Neuronal stem cell (in vitro differentiated cells): ENCODE results near the gene BRD3.

Experiments used
- DNase-seq: peaks from one replicate; pipeline ENCODE4 v3.0.0-alpha.2; 2013; ENCODE audit warnings: low spot score
- H2AFZ ChIP-seq: one replicate; pipeline ENCODE4 v1.6.1; 2013; ENCODE audit warnings: mild to moderate bottlenecking, low read length, inconsistent platforms
- H2AK5ac ChIP-seq: 2 replicates; pipeline ENCODE4 v1.6.1; 2013; ENCODE audit warnings: low read depth, mild to moderate bottlenecking, inconsistent platforms, low read length, moderate library complexity, mixed read lengths
- H2BK120ac ChIP-seq: 2 replicates; pipeline ENCODE4 v1.6.1; 2013; ENCODE audit warnings: low read depth, mild to moderate bottlenecking, inconsistent platforms, low read length, moderate library complexity, mixed read lengths
- H2BK12ac ChIP-seq: one replicate; pipeline ENCODE4 v1.6.1; 2013; ENCODE audit warnings: low read length, inconsistent platforms
- H2BK15ac ChIP-seq: 2 replicates; pipeline ENCODE4 v1.6.1; 2013; ENCODE audit warnings: mild to moderate bottlenecking, low read length, inconsistent platforms, mixed read lengths
- H2BK5ac ChIP-seq: one replicate; pipeline ENCODE4 v1.6.1; 2013; ENCODE audit warnings: inconsistent platforms, mild to moderate bottlenecking, low read length, moderate library complexity
- H3K14ac ChIP-seq: one replicate; pipeline ENCODE4 v1.6.1; 2013; ENCODE audit warnings: low read length, inconsistent platforms
- H3K18ac ChIP-seq: 2 replicates; pipeline ENCODE4 v1.6.1; 2013; ENCODE audit warnings: low read length, inconsistent platforms
- H3K23ac ChIP-seq: 2 replicates; pipeline ENCODE4 v1.6.1; 2013; ENCODE audit warnings: low read depth, mild to moderate bottlenecking, mixed read lengths, low read length, inconsistent platforms; ENCODE audit not compliant: poor library complexity
- H3K27ac ChIP-seq: replicated peaks from 3 replicates; pipeline ENCODE4 v1.5.1; 2013; ENCODE audit warnings: low read length, inconsistent platforms
- H3K27me3 ChIP-seq, 3 experiments: 2 replicates each; pipeline ENCODE4 v1.6.1; 2013; ENCODE audit warnings: low read length in 3 of 3, mild to moderate bottlenecking in 2 of 3, inconsistent platforms in 1 of 3, low read depth in 1 of 3, mixed read lengths in 1 of 3, moderate library complexity in 1 of 3; ENCODE audit not compliant: control insufficient read depth in 3 of 3, insufficient read depth in 3 of 3
- H3K36me3 ChIP-seq, 2 donors: replicated peaks in 1 of 2; 2 replicates each; pipeline ENCODE4 v1.6.1; 2013; ENCODE audit warnings: low read length in 2 of 2; ENCODE audit not compliant: control insufficient read depth in 2 of 2, insufficient read depth in 2 of 2
- H3K4ac ChIP-seq: 2 replicates; pipeline ENCODE4 v1.6.1; 2013; ENCODE audit warnings: inconsistent platforms, mild to moderate bottlenecking, low read length, moderate library complexity
- H3K4me1 ChIP-seq, 2 donors: 1 replicate in 1 of 2; 2 replicates in 1 of 2; pipeline ENCODE4 v1.6.1; 2013; ENCODE audit warnings: low read length in 2 of 2, low read depth in 1 of 2; ENCODE audit not compliant: control insufficient read depth in 2 of 2, insufficient read depth in 1 of 2
- H3K4me2 ChIP-seq: one replicate; pipeline ENCODE4 v1.6.1; 2013; ENCODE audit warnings: mild to moderate bottlenecking, low read length, inconsistent platforms; ENCODE audit not compliant: insufficient read depth, poor library complexity, severe bottlenecking
- H3K4me3 ChIP-seq, 2 donors: 2 replicates each; pipeline ENCODE4 v1.5.1; 2013; ENCODE audit warnings: low read length in 2 of 2, mild to moderate bottlenecking in 2 of 2, inconsistent platforms in 1 of 2, moderate library complexity in 1 of 2
- H3K79me1 ChIP-seq: one replicate; pipeline ENCODE4 v1.6.1; 2013; ENCODE audit warnings: low read depth, mild to moderate bottlenecking, inconsistent platforms, low read length, moderate library complexity
- H3K9ac ChIP-seq: one replicate; pipeline ENCODE4 v1.6.1; 2013; ENCODE audit warnings: mild to moderate bottlenecking, low read depth, low read length, inconsistent platforms; ENCODE audit not compliant: poor library complexity
- H3K9me3 ChIP-seq, 2 donors: replicated peaks in 1 of 2; 2 replicates each; pipeline versions ENCODE3 to v1.6.1; 2013; ENCODE audit warnings: low read length in 2 of 2, mild to moderate bottlenecking in 2 of 2, inconsistent platforms in 1 of 2, low read depth in 1 of 2, mixed read lengths in 1 of 2, moderate library complexity in 1 of 2; ENCODE audit not compliant: control insufficient read depth in 2 of 2, insufficient read depth in 1 of 2
- H4K8ac ChIP-seq: one replicate; pipeline ENCODE4 v1.6.1; 2013; ENCODE audit warnings: low read depth, mild to moderate bottlenecking, inconsistent platforms, low read length, moderate library complexity
- H4K91ac ChIP-seq: one replicate; pipeline ENCODE4 v1.6.1; 2013; ENCODE audit warnings: low read length, low read depth, mild to moderate bottlenecking, inconsistent platforms; ENCODE audit not compliant: poor library complexity
- WGBS, 2 donors: extraction: QIAGEN DNeasy Blood & Tissue Kit; methylation state at CpG; one replicate each; pipeline ENCODE4 v1.1.7; 2013; ENCODE audit warnings: missing lambda C conversion rate in 2 of 2, mixed read lengths in 1 of 2; ENCODE audit not compliant: insufficient read length in 2 of 2, insufficient replicate concordance in 1 of 2; ENCODE audit errors: extremely low coverage in 2 of 2; 5-methylcytosine and 5-hydroxymethylcytosine counted together

BRD3 gene

DNA sequence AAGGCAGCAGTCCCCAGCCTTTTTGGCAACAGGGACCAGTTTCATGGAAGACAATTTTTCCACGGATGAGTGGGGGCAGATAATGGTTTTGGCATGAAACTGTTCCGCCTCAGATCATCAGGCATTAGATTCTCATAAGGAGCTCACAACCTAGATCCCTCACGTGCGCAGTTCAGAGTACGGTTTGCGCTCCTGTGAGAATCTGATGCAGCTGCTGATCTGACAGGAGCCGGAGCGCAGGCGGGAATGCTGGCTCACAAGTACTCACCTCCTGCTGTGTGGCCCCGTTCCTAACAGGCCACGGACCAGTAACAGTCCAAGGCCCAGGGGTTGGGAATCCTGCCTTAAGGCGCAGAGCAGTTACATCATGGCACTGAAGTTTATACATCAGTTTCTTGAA, 3.3 kb upstream of the BRD3 start:
- H2AFZ ChIP-seq, result no peak overlapping the region
- H3K27ac ChIP-seq, result no peak overlapping the region
- no peak overlapping the region for H3K4me3 ChIP-seq
- no peak overlapping the region for H3K18ac ChIP-seq
- no peak overlapping the region for H3K9ac ChIP-seq
- H2BK120ac ChIP-seq, result no peak overlapping the region
- no CpG with 5 or more reads among the region's 12 CpGs for WGBS, 2 donors
- no peak overlapping the region for H3K14ac ChIP-seq
- no peaks in the 10 kb centered on the region for H3K36me3 ChIP-seq
- H3K23ac ChIP-seq, result no peak overlapping the region
- peak overlapping the region; percentile 27 for H2BK15ac ChIP-seq
- peaks cover 6% of the 10 kb centered on the region in 2 donors for H3K9me3 ChIP-seq
- peak overlapping the region; percentile 89 for H2AK5ac ChIP-seq
- H3K27me3 ChIP-seq, result peaks cover 0 to 25% (median 14%) of the 10 kb centered on the region in 3 experiments
- no peak overlapping the region for H4K8ac ChIP-seq
- no peak overlapping the region for H2BK5ac ChIP-seq
- no peak overlapping the region for H3K4me2 ChIP-seq
- no peak overlapping the region for H3K4ac ChIP-seq
- H4K91ac ChIP-seq, result no peak overlapping the region
- peaks cover 0 to 2% of the 10 kb centered on the region in 2 donors for H3K4me1 ChIP-seq
- peaks cover 5% of the 10 kb centered on the region for H3K79me1 ChIP-seq
- DNase-seq, result no peak
- no peak overlapping the region for H2BK12ac ChIP-seq

DNA sequence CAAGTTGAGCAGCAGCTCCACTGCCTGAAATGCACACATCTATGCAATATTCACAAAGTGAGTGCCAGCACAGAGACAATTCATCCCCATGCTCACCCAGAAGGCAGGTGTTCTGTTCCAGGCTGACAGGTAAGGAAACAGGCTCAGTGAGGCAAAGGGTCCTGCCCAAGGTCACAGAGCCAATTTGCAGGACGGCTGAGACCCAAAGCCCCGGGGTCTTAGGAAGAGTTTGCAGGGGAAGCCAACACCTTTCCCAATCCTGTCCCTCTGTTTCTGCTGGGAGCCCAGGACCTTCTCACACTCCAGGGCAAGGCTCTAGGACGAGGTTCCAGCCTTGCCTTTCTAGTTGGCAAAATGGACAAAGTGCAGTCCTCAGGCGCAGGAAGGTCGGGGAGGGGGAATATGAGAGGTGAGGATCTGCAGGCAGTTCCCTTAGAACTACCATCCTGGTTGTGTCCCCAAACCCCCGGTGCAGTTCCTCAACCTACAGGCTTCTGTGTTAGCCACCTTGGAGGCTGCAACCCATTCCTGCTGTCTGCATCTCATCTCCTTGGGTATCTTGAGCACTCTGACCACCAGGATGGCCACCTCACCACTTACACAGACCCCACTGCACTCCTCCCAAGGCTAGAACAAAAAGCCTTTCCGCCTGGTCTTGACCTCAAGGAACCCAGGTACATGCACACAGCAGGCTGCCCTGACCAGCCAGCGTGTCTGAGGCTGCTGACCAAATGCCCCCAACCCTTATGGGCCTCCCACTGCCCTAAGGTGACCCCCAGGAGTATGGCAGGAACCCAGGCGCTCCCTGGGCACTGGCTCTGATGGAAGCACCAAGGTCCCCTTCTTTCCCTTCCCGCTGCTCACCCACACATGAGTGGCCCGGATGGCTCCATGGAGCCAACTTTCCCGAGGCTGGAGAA, 1.9 kb upstream of the BRD3 start:
- Histone ChIP-seq H2BK12ac (peak overlapping the region; percentile 12), H3K9ac (no peak overlapping the region), H3K4me2 (no peak overlapping the region), H3K79me1 (peaks cover 7% of the 10 kb centered on the region), H4K8ac (no peak overlapping the region), H3K4me3 (peak overlapping the region in 1 of 2 donors; percentile 8), H3K18ac (no peak overlapping the region), H3K36me3 (peaks cover 0 to 6% of the 10 kb centered on the region in 2 donors), H3K23ac (peak overlapping the region; percentile 61), H3K4me1 (peaks cover 3 to 7% of the 10 kb centered on the region in 2 donors), H2BK120ac (no peak overlapping the region), H2BK15ac (peak overlapping the region; percentile 35), H3K4ac (no peak overlapping the region), H3K9me3 (peaks cover 6% of the 10 kb centered on the region in 2 donors), H2AFZ (no peak overlapping the region), H3K14ac (peak overlapping the region; percentile 5), H2BK5ac (no peak overlapping the region), H4K91ac (no peak overlapping the region), H2AK5ac (peak overlapping the region; percentile 89), H3K27ac (no peak overlapping the region), H3K27me3 (peaks cover 0 to 25% (median 14%) of the 10 kb centered on the region in 3 experiments)
- WGBS, 2 donors, result no CpG with 5 or more reads among the region's 12 CpGs
- no peak for DNase-seq

DNA sequence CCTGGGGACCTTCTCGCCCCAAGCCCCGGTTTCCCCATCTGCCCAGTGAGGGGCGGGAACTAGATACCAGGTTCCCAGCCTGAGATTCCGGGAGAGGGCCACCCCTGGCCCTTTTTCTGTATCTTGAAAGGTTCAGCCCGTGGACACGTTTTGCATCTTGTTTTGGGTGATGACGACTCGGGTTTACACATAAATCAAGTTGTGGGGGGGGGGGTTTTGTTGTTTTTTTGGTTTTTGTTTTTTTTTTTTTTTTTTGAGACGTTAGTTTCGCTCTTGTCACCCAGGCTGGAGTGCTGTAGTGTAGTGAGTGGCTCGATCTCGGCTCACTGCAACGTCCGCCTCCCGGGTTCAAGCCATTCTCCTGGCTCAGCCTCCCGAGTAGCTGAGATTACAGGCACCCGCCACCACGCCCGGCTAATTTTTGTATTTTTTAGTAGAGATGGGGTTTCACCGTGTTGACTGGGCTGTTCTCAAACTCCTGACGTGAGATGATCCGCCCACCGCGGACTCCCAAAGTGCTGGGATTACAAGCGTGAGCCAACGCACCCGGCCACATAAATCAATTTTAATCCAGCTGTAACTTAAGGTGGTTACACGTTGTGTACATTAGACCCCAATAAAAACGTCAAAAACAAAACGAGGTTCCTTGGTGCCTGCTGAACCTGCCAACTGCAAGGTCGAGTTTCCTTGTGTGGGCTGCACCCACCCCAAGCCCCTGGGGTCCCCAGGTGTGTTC, 1.1 kb upstream of the BRD3 start:
- Histone ChIP-seq H2AK5ac (no peak overlapping the region), H3K4ac (no peak overlapping the region), H3K9ac (no peak overlapping the region), H4K8ac (no peak overlapping the region), H3K27me3 (peaks cover 0 to 25% (median 14%) of the 10 kb centered on the region in 3 experiments), H3K79me1 (peaks cover 9% of the 10 kb centered on the region), H3K23ac (no peak overlapping the region), H3K4me1 (peaks cover 3 to 7% of the 10 kb centered on the region in 2 donors), H4K91ac (no peak overlapping the region), H2BK5ac (peak overlapping the region; percentile 54), H2AFZ (peak overlapping the region; percentile 98), H3K14ac (no peak overlapping the region), H3K18ac (peak overlapping the region; percentile 23), H2BK12ac (no peak overlapping the region), H3K9me3 (peaks cover 6% of the 10 kb centered on the region in 2 donors), H3K36me3 (peaks cover 0 to 11% of the 10 kb centered on the region in 2 donors), H2BK120ac (no peak overlapping the region), H3K4me3 (peak overlapping the region; percentile 74 to 84), H2BK15ac (no peak overlapping the region), H3K4me2 (peak overlapping the region; percentile 72), H3K27ac (no peak overlapping the region)
- no peak for DNase-seq
- no CpG with 5 or more reads among the region's 31 CpGs for WGBS, 2 donors
